ENCODE data around the gene HMGXB3.

HMGXB3 gene

GRCh38 chr5:150078802-150079689, 78.5 kb downstream of the HMGXB3 start:
- H3K4me2 ChIP-seq (ENCODE audit: low read depth, low read length): no peak overlapping the region
- no peaks in the 10 kb centered on the region for H3K27me3 ChIP-seq (replicated peaks; ENCODE audit: insufficient read depth, low read length)
- H3K4me3 ChIP-seq (ENCODE audit: low read length): no peak overlapping the region
- TF ChIP-seq EZH2 (optimal IDR thresholded peaks at IDR 0.05; ENCODE audit: low read depth, low read length) (no peak), CTCF (IDR thresholded peaks at IDR 0.05; ENCODE audit: low read length) (no peak), EZH2phosphoT487 (IDR thresholded peaks at IDR 0.05; ENCODE audit: low read length) (no peak)
- no peaks in the 10 kb centered on the region for H3K36me3 ChIP-seq (replicated peaks; ENCODE audit: insufficient read depth, low read length)
- no peaks in the 10 kb centered on the region for H3F3A ChIP-seq (ENCODE audit: insufficient read depth, low read length)
- no peaks in the 10 kb centered on the region for H3K79me2 ChIP-seq (ENCODE audit: low read length)
- H3K4me1 ChIP-seq (ENCODE audit: low read length): no peaks in the 10 kb centered on the region
- no peak overlapping the region for H3K27ac ChIP-seq (ENCODE audit: low read length)
- H3K9me3 ChIP-seq (replicated peaks; ENCODE audit: insufficient read depth, low read length): no peaks in the 10 kb centered on the region
- H3K9me2 ChIP-seq (replicated peaks; ENCODE audit: insufficient read depth, low read length): no peaks in the 10 kb centered on the region
- DNase-seq: no peak
- no peaks in the 10 kb centered on the region for H4K20me1 ChIP-seq (ENCODE audit: insufficient read depth, low read length)
- no peak overlapping the region for H2AFZ ChIP-seq (ENCODE audit: low read length)
- no peak overlapping the region for H3K9ac ChIP-seq (ENCODE audit: low read length)

DNA sequence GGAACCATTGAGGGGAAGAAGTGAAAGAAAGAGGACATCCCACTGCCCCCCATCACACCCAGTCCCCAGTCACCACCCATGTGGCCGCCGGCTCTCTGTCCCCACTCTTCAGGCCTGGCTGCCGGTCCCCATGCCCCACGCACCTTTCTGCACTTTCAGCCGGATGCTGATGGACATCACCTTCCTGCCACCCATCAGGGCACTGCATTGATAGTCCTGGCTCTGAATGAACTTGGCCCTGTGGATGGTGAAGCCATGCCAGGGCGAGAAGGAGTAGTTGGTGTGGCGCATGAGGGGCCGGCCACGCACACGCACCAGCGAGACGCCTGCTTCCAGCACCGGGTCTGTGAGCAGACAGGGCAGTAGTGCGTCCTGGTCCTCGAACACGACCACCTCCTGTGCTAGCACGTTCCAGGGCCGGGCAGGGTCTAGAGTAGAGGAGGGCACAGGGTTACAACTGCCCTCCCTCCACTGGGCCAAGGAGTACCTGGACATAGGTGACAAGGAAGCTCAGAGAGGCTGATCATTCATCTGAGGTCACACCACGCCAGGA, 79.4 kb downstream of the HMGXB3 start:
- no peak for DNase-seq
- Histone ChIP-seq H3K9me2 (replicated peaks; ENCODE audit: insufficient read depth, low read length) (no peaks in the 10 kb centered on the region), H3K4me3 (ENCODE audit: low read length) (no peak overlapping the region), H3K79me2 (ENCODE audit: low read length) (no peaks in the 10 kb centered on the region), H3K36me3 (replicated peaks; ENCODE audit: insufficient read depth, low read length) (no peaks in the 10 kb centered on the region), H3K4me1 (ENCODE audit: low read length) (no peaks in the 10 kb centered on the region), H3K9me3 (replicated peaks; ENCODE audit: insufficient read depth, low read length) (no peaks in the 10 kb centered on the region), H3K27ac (ENCODE audit: low read length) (no peak overlapping the region), H3F3A (ENCODE audit: insufficient read depth, low read length) (no peaks in the 10 kb centered on the region), H4K20me1 (ENCODE audit: insufficient read depth, low read length) (no peaks in the 10 kb centered on the region), H2AFZ (ENCODE audit: low read length) (no peak overlapping the region), H3K4me2 (ENCODE audit: low read depth, low read length) (no peak overlapping the region), H3K27me3 (replicated peaks; ENCODE audit: insufficient read depth, low read length) (no peaks in the 10 kb centered on the region), H3K9ac (ENCODE audit: low read length) (no peak overlapping the region)
- TF ChIP-seq EZH2phosphoT487 (IDR thresholded peaks at IDR 0.05; ENCODE audit: low read length) (no peak), CTCF (IDR thresholded peaks at IDR 0.05; ENCODE audit: low read length) (no peak), EZH2 (optimal IDR thresholded peaks at IDR 0.05; ENCODE audit: low read depth, low read length) (no peak)

GRCh38 chr5:150080696-150081435, 80.3 kb downstream of the HMGXB3 start:
- Histone ChIP-seq H3K27me3 (replicated peaks; ENCODE audit: insufficient read depth, low read length) (no peaks in the 10 kb centered on the region), H3K4me1 (ENCODE audit: low read length) (no peaks in the 10 kb centered on the region), H4K20me1 (ENCODE audit: insufficient read depth, low read length) (no peaks in the 10 kb centered on the region), H3K4me3 (ENCODE audit: low read length) (no peak overlapping the region), H3F3A (ENCODE audit: insufficient read depth, low read length) (no peaks in the 10 kb centered on the region), H3K4me2 (ENCODE audit: low read depth, low read length) (no peak overlapping the region), H2AFZ (ENCODE audit: low read length) (no peak overlapping the region), H3K27ac (ENCODE audit: low read length) (no peak overlapping the region), H3K9ac (ENCODE audit: low read length) (no peak overlapping the region), H3K36me3 (replicated peaks; ENCODE audit: insufficient read depth, low read length) (no peaks in the 10 kb centered on the region), H3K9me3 (replicated peaks; ENCODE audit: insufficient read depth, low read length) (no peaks in the 10 kb centered on the region), H3K9me2 (replicated peaks; ENCODE audit: insufficient read depth, low read length) (no peaks in the 10 kb centered on the region), H3K79me2 (ENCODE audit: low read length) (no peaks in the 10 kb centered on the region)
- DNase-seq: no peak
- no peak for TF ChIP-seq EZH2 (optimal IDR thresholded peaks at IDR 0.05; ENCODE audit: low read depth, low read length)
- no peak for TF ChIP-seq CTCF (IDR thresholded peaks at IDR 0.05; ENCODE audit: low read length)
- TF ChIP-seq EZH2phosphoT487 (IDR thresholded peaks at IDR 0.05; ENCODE audit: low read length): no peak

All from MM.1S (cell line).